Large intestine (tissue), 3 donors: Measurements from ENCODE around the gene GGA2. TPM values are rescaled to one million over a fixed set of nuclear protein-coding genes. Genes with fewer than 3 reads are reported as not detected.
A peak's percentile ranks its signal among the peaks of the same experiment; 100 is the strongest.
"Not testable (repeated sequence)": the region's sequence is repeated elsewhere in the genome, so short reads cannot be mapped to it uniquely, and the experiment has no call there.

Experiments used
- DNase-seq, 2 donors: peaks; one replicate each; pipeline versions ENCODE4 v3.0.0 to v3.0.0-alpha.2; 2013
- H3K27ac ChIP-seq: one replicate; pipeline ENCODE4 v1.5.1; 2013; ENCODE audit warnings: low read length
- H3K27me3 ChIP-seq: 2 replicates; pipeline ENCODE4 v1.6.1; 2013; ENCODE audit warnings: low read length; ENCODE audit not compliant: control insufficient read depth, insufficient read depth
- H3K36me3 ChIP-seq: 2 replicates; pipeline ENCODE4 v1.6.1; 2013; ENCODE audit warnings: low read length; ENCODE audit not compliant: control insufficient read depth, insufficient read depth
- H3K4me1 ChIP-seq: one replicate; pipeline ENCODE4 v1.6.1; 2013; ENCODE audit warnings: low read length; ENCODE audit not compliant: control insufficient read depth, insufficient read depth
- H3K4me3 ChIP-seq: one replicate; pipeline ENCODE4 v1.5.1; 2013; ENCODE audit warnings: low read length
- H3K9me3 ChIP-seq: one replicate; pipeline ENCODE4 v1.6.1; 2013; ENCODE audit warnings: mild to moderate bottlenecking, low read depth, low read length, moderate library complexity; ENCODE audit not compliant: control insufficient read depth
- WGBS: methylation state at CpG from one replicate; pipeline ENCODE4 v1.1.5; 2013; ENCODE audit warnings: low lambda C conversion rate; ENCODE audit not compliant: insufficient coverage; 5-methylcytosine and 5-hydroxymethylcytosine counted together
- polyA plus RNA-seq: library from polyadenylated mRNA; unstranded; fragments of 120-200 nt; gene quantifications from one replicate; pipeline ENCODE4 v1.2.1, GENCODE V29; 2013

The GGA2 gene
- polyA plus RNA-seq, 1 donor, result 88.5 TPM

DNA sequence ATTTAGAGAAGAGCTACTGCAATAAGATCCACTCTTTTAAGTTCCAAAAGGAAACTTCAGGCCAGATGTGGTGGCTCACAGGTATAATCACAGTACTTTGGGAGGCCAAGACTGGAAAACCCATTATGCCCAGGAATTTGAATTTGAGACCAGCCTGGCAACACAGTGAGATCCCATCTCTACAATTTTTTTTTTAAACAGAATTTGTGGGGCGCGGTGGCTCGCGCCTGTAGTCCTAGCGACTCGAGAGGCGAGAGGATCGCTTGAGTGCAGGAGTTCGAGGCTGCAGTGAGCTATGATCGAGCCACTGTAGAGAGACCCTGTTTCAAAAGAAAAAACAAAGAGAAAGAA, 58.1 kb downstream of the GGA2 start:
- Histone ChIP-seq H3K27me3 (no peaks in the 10 kb centered on the region), H3K4me1 (no peaks in the 10 kb centered on the region), H3K4me3 (peak overlapping the region; percentile 66), H3K36me3 (no peaks in the 10 kb centered on the region), H3K9me3 (no peaks in the 10 kb centered on the region), H3K27ac (peak overlapping the region; percentile 85)
- 0% methylated on average over 2 of the region's 10 CpGs for WGBS
- DNase-seq, result no peak

DNA sequence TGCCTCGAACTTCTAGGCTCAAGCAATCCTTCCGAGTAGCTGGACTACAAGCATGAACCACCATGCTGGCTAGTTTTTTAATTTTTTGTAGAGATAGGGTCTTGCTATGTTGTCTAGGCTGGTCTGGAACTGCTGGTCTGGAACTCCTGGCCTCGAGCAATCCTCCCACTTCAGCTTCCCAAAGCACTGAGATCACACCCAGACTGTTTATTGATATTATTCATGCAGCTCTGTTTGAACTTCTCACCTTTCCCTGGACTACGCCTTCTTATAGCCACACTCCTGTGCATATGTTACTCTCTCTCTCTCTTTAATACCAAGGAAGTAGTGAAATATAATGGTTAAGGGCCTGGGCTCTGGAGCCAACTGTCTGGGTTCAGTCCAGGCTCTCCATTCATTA, 61.9 kb downstream of the GGA2 start:
- Histone ChIP-seq H3K36me3 (peaks cover 18% of the 10 kb centered on the region), H3K4me3 (no peak overlapping the region), H3K27ac (no peak overlapping the region), H3K27me3 (no peaks in the 10 kb centered on the region), H3K4me1 (no peaks in the 10 kb centered on the region), H3K9me3 (no peaks in the 10 kb centered on the region)
- peak in 1 of 2 donors; percentile 34 for DNase-seq
- no CpG with 5 or more reads among the region's 4 CpGs for WGBS

DNA sequence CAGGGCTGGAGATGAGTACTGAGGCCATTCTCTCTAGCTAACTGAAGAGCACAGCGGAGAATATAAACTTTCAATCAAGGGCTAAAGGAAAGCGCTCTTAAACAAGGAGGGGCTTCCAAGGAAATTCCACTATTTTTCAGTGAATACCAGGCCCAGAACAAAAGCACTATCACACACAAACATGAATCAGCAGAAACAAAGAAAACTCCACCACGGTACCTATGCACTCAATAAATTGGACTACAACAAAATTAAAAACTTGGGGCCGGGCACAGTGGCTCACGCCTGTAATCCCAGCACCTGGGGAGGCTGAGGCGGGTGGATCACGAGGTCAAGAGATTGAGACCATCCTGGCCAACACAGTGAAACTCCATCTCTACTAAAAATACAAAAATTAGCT, 72.8 kb downstream of the GGA2 start:
- DNase-seq, H3K4me1 ChIP-seq, H3K27ac ChIP-seq, H3K4me3 ChIP-seq, H3K27me3 ChIP-seq, H3K9me3 ChIP-seq: not testable (repeated sequence)
- H3K36me3 ChIP-seq, result peaks cover 42% of the 10 kb centered on the region
- WGBS, result 100% methylated on average over 1 of the region's 7 CpGs

- no CpG with 5 or more reads among the region's 4 CpGs for WGBS
- no peak for DNase-seq
- H3K36me3 ChIP-seq, result peaks cover 46% of the 10 kb centered on the region
Measured at GRCh38 chr16:23436951-23437350, 73.3 kb downstream of the GGA2 start.

DNA sequence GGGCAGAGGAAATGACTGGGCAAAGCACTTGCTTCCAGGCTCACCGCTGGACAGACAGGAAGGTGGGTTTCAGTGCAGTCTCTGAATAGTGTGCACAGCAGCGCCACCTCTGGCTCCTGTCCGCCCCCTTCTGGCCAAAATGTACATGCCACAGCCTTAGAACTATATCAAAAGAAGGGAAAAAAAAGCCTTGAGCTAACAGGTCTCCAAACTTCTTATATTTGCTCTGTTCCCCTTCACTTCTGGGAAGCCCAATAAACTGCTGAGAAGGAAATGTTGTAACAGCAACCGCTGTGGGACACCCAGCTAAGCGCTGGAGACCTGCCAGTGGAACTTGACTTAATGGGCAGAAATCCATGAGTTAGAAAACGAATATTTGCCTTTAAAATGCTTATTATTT, 74.8 kb downstream of the GGA2 start:
- Histone ChIP-seq H3K27ac (no peak overlapping the region), H3K36me3 (peaks cover 42% of the 10 kb centered on the region), H3K4me1 (no peaks in the 10 kb centered on the region), H3K4me3 (no peak overlapping the region), H3K27me3 (no peaks in the 10 kb centered on the region), H3K9me3 (no peaks in the 10 kb centered on the region)
- no CpG with 5 or more reads among the region's 6 CpGs for WGBS
- peak; percentile 21 for DNase-seq

More at GRCh38 chr16:23436951-23437350, 73.3 kb downstream of the GGA2 start:
- Histone ChIP-seq H3K4me3 (no peak overlapping the region), H3K4me1 (no peaks in the 10 kb centered on the region), H3K9me3 (no peaks in the 10 kb centered on the region), H3K27ac (no peak overlapping the region), H3K27me3 (no peaks in the 10 kb centered on the region)

- Histone ChIP-seq H3K36me3 (peaks cover 46% of the 10 kb centered on the region), H3K4me3 (no peak overlapping the region), H3K27me3 (no peaks in the 10 kb centered on the region), H3K4me1 (no peaks in the 10 kb centered on the region), H3K9me3 (no peaks in the 10 kb centered on the region), H3K27ac (no peak overlapping the region)
- 0% methylated on average over 2 of the region's 6 CpGs for WGBS
- DNase-seq, result peak; percentile 45
Measured at GRCh38 chr16:23434380-23434779, 75.9 kb downstream of the GGA2 start.

GRCh38 chr16:23433261-23433920, 76.9 kb downstream of the GGA2 start:
- no peaks in the 10 kb centered on the region for H3K27me3 ChIP-seq
- no peaks in the 10 kb centered on the region for H3K4me1 ChIP-seq
- H3K4me3 ChIP-seq, result no peak overlapping the region
- WGBS, result 71% methylated on average over 1 of the region's 16 CpGs
- peaks cover 48% of the 10 kb centered on the region for H3K36me3 ChIP-seq
- no peaks in the 10 kb centered on the region for H3K9me3 ChIP-seq
- DNase-seq, result no peak
- no peak overlapping the region for H3K27ac ChIP-seq

- Histone ChIP-seq H3K4me1 (no peaks in the 10 kb centered on the region), H3K27ac (no peak overlapping the region)
Measured at GRCh38 chr16:23432176-23433128, 77.8 kb downstream of the GGA2 start.

DNA sequence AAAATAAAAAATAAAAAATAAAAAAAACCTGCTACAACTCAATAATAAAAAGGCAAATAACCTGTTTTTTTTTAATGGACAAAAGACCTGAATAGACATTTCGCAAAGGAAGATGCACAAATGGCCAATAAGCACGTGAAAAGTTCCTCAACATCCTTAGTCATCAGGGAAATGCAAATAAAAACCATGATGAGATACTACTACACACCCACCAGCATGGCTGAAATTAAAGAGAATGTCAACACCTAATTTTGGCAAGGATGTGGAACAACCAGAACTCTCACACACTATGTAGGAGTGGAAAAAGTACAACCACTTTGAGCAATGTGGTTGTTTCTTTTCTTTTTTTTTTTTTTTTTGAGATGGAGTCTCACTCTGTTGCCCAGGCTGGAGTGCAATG, 81.9 kb downstream of the GGA2 start:
- Histone ChIP-seq H3K36me3 (peaks cover 43% of the 10 kb centered on the region), H3K27ac (no peak overlapping the region), H3K4me1 (no peaks in the 10 kb centered on the region), H3K4me3 (no peak overlapping the region), H3K9me3 (no peaks in the 10 kb centered on the region), H3K27me3 (no peaks in the 10 kb centered on the region)
- DNase-seq, result no peak
- WGBS, result 100% methylated on average over 1 of the region's 2 CpGs

More at GRCh38 chr16:23432176-23433128, 77.8 kb downstream of the GGA2 start:
- WGBS, result 68% methylated on average over 4 of the region's 10 CpGs
- H3K27me3 ChIP-seq, result no peaks in the 10 kb centered on the region
- peaks cover 47% of the 10 kb centered on the region for H3K36me3 ChIP-seq
- no peak for DNase-seq
- no peak overlapping the region for H3K4me3 ChIP-seq
- no peaks in the 10 kb centered on the region for H3K9me3 ChIP-seq

DNA sequence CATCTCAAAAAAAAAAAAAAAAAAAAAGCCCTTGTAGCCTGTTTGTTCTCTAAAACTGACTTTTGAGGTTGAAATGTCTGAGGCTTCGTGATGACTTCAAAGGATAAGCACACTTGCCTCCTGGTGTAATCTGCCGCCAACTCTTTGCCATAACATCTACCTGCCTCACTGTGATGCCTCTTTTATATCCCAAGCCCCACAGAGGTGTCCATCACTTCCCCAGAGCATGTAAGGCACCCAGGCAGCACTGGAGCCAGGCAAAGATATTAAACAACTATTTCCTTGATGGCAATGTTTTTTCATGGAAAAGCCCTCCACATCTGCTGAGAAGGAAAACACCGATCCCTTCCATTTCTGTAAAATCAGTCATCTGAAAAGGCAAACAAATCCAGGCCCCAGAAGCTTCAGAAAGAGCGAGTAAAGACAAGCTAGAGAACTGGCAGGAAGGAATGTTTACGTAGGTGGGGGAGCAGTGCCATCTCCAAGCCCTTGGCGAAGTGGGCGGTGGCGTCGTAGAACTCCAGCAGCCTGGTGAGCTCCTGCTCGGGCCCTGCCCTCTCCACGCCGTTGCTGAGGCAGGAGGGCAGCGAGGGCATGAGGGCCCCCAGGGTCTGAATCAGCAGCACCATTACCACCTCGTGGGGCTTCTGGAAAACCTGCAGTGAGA, 85.9 kb downstream of the GGA2 start:
- WGBS, result no CpG with 5 or more reads among the region's 14 CpGs
- H3K4me3 ChIP-seq, result no peak overlapping the region
- peaks cover 19% of the 10 kb centered on the region for H3K36me3 ChIP-seq
- H3K9me3 ChIP-seq, result no peaks in the 10 kb centered on the region
- H3K4me1 ChIP-seq, result no peaks in the 10 kb centered on the region
- no peak overlapping the region for H3K27ac ChIP-seq
- no peak for DNase-seq
- no peaks in the 10 kb centered on the region for H3K27me3 ChIP-seq
